GM21528 (cell line): ENCODE results near the gene PHEX.

Source experiments
- ATAC-seq: cut with Tn5 transposase; IDR thresholded peaks from one replicate; pipeline ENCODE4 v1.9.1; 2021; ENCODE audit warnings: mild to moderate bottlenecking, moderate library complexity; ENCODE audit not compliant: unreplicated experiment, low FRiP score

The PHEX gene

DNA sequence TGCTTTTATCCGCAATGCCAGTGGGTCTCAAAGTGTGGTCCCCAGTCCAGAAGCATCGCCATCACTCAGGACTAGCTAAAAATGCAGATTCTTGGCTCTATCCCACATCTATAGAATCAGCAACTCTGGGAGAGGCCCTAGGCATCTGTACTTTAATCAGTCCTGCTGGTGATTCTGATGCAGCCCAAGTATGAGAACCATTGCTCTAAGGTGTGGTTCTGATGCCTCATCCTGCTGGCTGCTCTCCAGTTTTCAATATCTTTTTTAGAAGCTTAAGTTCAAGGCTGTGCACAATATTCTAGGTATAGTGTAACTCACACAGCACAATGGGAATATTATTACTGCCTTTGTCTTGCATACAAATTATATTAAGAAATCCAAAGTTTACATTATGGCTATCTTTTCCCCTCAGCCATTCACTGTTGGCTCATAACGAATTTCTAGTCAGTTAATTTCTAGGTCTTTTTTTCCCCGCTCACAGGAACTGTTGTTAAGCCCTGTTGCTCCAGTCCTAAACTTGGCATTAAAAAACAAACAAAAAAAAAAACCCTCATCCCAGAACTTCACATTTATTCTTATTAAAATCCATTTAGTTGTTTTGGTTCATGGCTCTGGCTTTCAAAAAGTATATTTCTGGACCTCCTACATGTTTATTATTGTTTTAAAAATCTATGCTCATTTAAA is 109.1 kb downstream of the PHEX start:
- no peak for ATAC-seq

DNA sequence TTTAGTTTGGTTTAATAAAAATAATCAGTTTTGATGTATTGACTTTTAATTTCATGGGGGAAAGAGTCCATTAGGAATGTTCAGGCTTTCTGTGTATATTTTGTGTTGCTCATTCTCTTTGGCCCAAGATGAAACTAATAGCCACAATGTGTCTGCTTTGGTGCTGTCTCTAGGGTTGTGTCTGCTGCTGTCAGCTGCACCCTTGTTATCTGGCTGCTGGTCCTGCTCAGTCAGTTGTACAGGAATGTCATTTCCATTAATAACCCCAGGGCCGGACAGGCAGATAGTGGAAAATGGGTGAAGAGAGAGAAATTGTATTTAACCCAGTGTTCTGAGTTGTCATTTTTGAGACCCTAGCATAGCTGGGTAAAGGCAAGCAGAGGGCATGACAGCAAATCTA is 115.1 kb downstream of the PHEX start:
- no peak for ATAC-seq

DNA sequence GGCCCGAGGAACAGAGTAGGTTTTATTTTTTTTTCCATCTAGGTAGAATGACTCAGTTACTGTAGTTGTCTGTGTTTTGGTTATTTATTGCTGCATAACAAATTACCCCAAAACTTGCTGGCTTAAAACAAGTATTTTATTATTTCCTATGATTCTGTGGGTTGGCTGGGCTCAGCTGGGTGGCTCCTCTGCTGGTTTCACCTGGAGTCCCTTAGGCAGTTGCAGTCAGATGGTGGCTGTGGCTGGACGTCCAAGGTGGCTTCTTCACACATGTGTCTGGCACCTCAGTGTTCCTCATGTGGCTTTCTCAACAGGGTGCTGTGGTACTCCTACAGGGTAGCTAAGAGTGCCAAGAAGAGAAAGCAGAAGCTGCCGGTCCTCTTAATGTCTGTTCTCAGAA is 115.8 kb downstream of the PHEX start:
- ATAC-seq = no peak

DNA sequence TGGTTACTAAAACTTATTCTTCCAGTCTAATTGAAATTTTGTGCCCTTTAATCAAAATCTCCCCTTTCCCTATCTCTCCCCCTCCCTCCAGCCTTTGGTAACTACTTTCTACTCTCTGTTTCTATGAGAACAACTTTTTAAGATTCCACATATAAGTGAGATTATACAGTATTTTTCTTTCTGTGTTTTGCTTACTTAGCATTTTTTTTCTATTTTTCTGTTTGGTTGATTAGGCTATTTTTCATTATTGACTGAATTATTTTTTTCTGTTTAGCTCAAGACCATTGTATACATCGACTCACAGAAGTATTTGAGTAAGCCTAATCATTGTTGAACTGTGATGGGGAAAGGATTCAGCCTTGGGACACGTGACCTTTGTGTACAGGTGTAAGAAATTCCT is 116.4 kb downstream of the PHEX start:
- ATAC-seq = no peak

DNA sequence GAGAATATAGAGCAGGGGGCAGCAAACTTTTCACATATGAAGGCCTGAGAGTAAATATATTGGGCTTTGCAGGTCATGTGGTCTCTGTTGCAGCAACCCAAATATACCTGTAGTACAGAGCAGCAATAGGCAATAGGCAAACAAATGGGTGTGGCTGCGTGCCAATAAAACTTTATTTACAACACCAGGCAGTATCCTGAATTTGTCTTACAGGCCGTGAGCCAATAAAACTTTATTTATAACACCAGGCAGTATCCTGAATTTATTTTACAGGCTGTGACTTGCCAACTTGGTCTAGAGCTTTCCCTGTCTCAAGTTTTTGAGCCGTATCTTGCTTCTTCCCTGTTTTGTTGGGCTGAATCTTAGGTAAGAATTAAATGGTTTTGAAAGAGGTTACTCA is 118.2 kb downstream of the PHEX start:
- no peak for ATAC-seq

DNA sequence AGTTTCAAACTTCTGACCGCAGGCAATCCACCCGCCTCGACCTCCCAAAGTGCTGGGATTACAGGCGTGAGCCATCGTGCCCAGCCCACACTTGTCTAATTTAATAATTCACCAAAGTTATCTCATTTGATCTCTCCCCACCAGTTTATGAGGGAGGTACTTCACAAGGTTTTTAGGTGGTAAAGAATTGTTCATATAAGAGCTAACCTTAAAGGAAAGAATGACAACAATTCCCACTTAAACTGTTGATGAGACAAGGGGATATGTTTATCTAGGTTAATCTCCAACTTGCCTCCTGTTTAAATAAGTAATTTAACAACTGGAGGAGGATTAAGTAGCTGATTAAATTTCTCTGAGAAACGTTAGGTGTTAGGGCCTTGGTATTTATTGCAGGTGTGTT is 123.0 kb downstream of the PHEX start:
- ATAC-seq = no peak

DNA sequence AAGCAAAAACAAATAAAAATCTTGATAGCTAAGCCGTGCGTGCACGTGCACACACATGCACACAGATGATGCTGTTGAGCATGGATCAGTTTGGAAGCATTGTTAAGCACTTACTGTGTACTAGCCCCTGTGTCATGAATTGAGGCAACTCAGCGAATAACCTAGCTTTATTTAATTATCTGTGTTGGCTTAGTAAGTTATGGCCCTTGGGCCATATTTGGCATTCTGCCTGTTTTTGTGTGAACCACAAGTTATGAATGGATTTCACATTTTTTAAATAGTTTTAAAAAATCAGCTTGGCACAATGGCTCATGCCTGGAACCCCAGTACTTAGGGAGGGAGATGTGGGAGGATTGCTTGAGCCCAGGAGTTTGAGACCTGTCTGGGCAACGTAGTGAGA is 126.9 kb downstream of the PHEX start:
- no peak for ATAC-seq

DNA sequence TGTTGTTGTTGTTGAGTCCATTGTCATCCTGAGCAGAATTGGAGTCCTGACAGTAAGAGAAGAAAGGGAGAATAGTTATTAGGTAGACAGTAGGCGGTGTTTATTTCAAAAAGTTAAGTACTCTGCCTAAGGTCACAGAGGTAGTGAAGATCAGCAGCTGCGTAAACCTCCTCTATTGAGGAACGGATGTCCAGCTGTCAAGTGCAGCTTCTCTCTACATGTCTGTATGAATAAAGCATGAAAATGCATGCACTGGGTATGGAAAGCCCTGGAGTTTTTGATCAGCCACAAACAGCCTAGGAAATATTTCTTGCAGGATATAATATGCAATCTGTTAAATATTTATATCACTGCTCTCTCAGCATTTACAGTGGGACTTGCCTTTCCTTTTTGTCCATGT is 131.2 kb downstream of the PHEX start:
- no peak for ATAC-seq

DNA sequence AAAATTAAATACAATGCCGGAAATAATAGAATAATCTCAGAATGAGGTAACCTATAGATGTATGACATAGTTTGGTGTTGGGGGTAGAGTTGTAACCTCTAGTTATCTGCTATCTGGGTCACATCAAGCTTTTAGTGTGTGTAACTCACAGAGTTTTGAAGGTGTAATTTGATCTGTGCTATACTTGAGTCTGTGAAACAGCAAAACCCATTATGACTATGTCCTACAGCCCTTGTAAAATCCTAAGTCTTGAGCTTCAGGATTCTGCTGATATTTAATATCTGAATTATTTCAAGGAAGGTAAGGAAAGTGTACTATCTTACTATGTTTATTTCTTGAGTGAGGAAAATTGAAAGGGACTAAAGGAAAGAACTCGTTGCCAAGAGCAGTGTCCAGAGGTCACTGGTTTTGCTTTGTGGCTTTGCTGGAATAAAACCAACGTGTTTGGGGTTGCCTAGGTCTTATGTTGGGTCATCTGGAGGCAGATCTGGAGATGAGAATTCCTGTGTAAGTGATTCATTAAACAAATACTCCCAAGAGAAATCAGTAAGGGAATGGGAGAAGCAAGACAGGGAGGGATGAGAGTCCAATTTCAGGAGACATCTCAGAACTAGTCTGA is 132.8 kb downstream of the PHEX start:
- ATAC-seq = no peak

DNA sequence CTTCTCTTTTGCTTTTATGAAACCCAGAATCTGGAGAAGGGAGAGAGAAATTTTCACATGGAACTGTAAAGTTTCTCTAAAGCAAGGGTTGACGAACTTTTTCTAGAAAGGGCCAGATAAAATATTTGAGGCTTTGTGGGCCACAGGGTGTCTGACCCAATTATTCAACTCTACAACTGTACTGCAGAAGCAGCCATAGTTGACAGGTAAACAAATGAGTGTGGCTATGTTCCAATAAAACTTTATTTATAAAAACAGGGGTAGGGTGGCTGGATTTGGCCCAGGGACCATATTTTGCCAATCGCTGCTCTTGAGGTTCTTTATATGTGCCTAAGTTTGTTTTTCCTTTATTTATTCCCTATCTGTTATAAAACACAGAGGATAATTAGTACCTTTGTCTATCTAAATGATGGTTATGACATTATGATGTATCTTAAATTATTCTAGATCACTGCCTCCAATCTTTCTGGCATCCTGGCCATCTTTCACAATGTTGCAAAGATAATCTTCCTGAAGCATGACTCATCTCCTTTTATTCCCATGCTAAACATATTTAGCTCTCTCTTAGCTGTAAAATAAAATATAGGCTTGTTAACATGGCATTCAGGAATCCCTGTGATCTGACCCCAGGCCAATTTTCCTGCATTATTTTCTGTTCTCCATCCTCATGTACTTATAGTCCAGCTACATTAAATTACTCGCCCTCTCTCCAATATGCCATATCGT is 133.8 kb downstream of the PHEX start:
- ATAC-seq = no peak

DNA sequence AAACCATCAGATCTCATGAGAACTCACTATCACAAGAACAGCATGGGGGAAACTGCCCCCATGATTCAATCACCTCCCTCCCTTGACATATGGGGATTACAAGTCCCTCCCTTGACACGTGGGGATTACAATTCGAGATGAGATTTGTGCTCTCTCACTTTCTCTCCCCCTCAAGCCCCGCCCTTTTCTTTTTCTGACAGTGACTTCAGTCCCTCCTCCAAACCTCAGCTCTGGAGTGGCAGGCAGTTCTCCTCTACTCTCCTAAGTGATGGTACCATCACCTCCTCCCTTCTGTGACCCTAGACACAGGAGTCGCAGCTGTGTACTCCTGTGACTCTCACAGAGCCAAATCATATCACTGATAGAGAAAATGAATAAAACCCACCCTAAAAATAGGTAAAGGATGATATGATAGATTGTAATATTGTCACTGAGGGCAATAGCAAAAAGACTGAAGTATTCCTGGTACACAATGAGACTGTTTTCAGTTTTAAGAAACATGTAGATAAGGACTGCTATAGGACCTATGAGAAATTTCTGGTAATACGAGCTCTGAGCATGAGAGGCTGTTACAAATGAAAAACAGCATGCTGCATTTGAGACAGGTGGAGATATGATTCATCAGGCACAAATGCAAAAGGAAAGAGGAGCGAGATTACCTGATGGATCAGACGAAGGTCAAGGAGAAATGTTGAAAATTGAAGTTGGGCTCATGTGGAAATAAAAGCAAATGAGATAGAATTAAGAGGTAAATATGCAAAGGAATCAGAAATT is 139.3 kb downstream of the PHEX start:
- ATAC-seq = no peak

DNA sequence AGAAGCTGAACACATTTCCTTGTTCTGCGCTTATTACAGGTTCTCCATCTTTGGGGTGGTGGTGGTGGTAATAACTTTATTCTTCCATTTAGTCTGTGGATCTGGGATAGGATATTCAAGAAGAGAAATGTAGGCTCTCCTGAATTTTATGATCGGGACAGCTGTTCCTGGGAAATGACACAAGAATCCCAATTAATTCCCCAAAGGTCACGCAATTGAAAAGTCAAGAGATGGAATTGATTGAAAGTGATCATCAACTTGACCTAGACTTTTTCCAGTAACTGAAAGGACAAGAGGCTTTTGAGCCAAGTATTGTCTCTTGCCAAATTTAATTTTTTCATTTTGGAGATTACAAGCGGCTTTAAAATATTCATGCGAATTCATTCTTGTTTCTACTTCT is 141.8 kb downstream of the PHEX start:
- no peak for ATAC-seq

DNA sequence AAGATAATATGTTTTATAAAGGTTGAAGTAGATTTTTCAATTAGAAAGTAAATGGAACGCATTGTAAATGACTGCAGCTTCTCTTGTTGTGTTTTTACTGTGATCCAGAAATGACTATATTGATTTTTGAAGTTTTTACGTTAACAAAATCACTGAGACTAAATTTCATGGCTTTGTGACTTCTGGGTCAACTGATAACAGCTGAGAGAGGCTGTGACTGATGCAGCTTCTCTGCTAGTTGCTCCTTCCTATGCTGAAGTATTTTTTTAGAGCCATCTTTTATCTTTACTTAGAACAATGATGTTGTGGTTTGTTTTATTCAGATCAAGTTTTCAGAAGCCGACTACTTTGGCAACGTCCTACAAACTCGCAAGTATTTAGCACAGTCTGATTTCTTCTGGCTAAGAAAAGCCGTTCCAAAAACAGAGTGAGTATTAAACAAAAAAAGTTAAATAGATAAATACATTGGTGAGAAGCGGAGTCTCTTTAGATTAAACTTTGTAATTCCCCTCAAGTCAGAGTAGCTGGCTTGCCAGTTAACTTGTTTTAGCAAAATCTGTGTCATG is 145.9 kb downstream of the PHEX start:
- no peak for ATAC-seq

DNA sequence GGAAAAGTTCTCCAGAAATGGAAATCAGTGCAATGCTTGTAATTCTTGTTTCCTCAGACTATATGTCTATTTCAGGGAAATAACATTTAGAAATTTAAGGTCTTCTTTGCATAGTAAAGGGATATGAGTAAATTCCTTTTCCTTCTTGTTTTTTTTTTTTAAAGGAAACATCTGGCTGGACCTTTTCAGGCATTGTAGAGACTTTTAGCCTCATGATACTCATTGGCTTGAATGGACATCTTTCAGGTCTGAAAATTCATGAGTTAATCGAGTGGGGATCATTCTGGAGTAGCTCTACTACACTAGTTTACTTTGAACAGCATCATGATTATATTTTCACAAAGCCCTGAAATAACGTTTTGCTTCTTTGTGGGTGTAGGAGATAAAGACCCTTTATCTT is 152.0 kb downstream of the PHEX start:
- ATAC-seq = no peak

DNA sequence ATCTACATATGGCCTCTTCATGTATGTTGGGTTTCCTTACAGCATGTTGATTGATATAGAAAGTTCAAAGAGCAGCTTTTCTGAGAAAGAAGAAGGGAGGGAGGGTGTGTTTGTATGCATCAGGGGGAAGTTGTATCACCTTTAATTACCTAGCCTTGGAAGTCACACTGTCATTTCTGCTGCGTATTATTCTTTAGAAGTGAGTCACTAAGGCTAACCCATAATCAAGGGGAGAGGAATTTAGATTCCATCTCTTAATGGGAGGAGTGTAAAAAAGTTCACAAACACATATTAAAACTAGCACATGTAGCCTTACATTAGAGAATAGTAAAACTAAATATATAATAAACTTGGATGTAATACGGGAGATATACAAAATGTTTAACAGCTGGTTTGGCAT is 154.0 kb downstream of the PHEX start:
- no peak for ATAC-seq

DNA sequence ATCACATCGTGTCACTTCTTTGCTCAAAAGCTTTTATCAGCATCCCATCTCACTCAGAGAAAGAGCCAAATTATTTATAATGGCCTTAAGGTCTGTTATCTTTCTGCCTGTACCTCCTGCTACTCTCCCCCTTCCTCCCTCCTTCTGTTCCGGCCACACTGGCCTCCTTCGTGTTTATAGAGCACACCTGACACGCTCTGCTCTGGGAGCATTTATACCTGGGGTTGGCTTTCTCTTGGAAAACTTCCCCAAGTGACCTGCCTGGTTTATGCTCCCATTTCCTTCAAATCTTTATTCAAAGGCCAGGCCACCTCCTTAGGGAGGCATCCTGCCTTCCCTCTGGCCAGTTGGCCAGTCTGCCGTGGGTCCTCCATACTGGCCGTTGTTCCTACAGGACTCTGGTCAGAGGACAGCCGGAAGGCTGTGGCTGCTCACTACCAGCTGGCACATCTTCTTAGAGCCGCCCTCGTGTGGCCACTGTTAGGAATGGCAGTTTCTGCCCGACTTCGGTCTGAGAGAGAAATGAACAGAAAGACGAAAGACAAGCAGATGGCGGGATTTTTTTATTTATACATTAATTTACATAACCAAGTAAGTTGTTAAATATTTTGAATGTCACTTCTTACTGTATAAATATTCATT is 160.4 kb downstream of the PHEX start:
- peak; percentile 90 for ATAC-seq

DNA sequence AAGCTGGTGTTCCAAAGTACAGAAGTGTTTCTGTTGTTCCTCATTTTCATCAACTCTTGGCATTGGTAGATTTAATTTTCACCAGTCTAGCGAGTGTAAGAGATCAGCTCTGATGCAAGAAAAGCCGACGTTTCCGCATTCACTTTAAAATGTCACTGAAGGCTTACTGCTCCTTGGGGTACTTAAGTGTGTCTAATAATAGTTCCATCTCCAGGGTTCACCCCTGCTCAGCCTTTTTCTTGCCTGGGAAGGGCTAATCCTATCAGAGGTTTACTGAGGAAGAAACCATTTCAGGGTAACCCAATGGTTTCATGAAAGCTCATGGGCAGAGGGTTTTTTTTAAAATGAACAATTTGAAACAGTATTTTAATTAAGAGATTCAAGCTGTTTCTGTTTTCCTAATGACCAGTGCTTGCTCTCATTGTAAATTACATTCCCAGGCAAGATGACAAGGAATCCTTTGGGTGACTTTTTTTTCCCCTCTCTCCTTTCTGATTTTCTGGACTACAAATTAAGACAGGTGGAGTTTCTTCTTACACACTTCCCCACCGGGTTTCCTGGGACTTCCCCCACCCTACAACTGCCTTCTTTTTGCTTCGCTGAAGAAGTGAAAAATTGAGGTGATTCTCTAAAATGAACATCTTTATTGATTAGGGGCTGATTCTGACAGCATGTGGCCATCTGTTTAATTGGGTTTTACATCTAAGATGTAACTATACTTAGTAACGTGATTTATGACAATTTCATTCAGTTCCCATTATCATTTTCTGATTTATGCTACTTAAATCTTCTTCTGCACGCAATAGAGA is 161.9 kb downstream of the PHEX start:
- ATAC-seq = no peak

DNA sequence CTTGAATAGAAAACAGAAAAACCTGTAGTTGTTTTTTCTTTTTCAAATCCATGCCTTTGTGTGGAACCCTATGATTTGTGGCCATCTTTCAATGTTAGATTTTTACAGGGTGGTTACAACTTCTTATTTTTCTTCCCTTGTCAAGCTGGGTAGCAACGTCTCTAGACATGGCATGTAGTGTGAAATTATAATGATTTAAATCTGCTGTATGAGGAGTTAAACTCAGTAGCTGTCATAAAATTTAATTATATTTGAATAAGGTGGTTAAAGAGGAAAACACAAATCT is 162.5 kb downstream of the PHEX start:
- no peak for ATAC-seq

DNA sequence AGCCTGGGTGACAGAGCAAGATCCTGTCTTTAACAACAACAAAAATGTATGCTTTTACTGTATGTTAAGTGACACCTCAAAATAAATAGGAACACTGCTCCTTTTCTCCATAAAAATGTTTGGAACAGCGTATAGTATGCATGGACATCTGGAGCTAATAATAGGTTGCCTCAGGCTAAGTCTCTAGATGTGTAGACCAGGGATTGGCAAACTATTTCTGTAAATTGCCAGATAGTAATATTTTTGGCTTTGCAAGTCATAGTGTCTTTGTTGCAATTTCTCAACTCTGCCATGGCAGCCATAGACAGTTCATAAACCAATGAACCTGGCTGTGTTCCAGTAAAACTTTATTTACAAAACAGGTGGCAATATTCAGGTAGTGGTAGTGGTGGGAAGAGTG is 164.0 kb downstream of the PHEX start:
- ATAC-seq = no peak

DNA sequence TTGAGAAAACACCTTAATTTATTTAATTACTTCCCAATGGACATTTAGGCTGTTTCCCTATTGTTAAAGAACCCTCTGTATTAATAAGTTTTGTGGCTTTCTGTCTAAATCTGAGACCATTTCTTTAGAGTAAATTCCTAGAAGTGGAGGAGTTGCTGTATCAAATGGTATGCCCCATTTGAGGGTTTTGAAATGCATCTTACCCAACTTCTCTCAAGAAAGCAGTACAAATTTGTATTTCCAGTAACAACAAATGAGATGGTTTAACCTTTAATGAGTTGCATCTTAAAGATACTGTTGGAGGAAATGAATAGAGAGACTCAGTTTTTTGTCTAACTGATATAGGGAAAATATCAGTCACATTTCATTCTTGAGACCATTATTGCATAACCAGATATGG is 170.1 kb downstream of the PHEX start:
- no peak for ATAC-seq
